H9 (cell line): ENCODE data around the gene CSMD2. TPM values are rescaled to one million over a fixed set of nuclear protein-coding genes. Genes with fewer than 3 reads are reported as not detected.

Experiments
- DNase-seq: peaks from one replicate; pipeline ENCODE4 v3.0.0-alpha.2; 2017
- H2AFZ ChIP-seq: one replicate; pipeline ENCODE4 v1.6.1; 2013; ENCODE audit warnings: mild to moderate bottlenecking, low read length, control low read depth, moderate library complexity
- H2AK5ac ChIP-seq: 2 replicates; pipeline ENCODE4 v1.6.1; 2013; ENCODE audit warnings: low read length, control low read depth, mixed read lengths; ENCODE audit not compliant: insufficient read length
- H2BK120ac ChIP-seq: one replicate; pipeline ENCODE4 v1.6.1; 2013; ENCODE audit warnings: low read depth, mild to moderate bottlenecking, low read length, control low read depth, inconsistent platforms; ENCODE audit not compliant: poor library complexity, severe bottlenecking
- H2BK12ac ChIP-seq: 2 replicates; pipeline ENCODE4 v1.6.1; 2013; ENCODE audit warnings: low read length, control low read depth, mixed read lengths, low read depth; ENCODE audit not compliant: insufficient read length
- H2BK15ac ChIP-seq: 2 replicates; pipeline ENCODE4 v1.6.1; 2013; ENCODE audit warnings: low read depth, low read length, control low read depth
- H2BK20ac ChIP-seq: one replicate; pipeline ENCODE4 v1.6.1; 2013; ENCODE audit warnings: low read depth, mild to moderate bottlenecking, low read length, control low read depth, inconsistent platforms; ENCODE audit not compliant: poor library complexity, severe bottlenecking
- H2BK5ac ChIP-seq: 2 replicates; pipeline ENCODE4 v1.6.1; 2013; ENCODE audit warnings: low read length, control low read depth, mixed read lengths; ENCODE audit not compliant: insufficient read length
- H3K14ac ChIP-seq: 2 replicates; pipeline ENCODE4 v1.6.1; 2013; ENCODE audit warnings: low read length, control low read depth; ENCODE audit not compliant: insufficient read depth
- H3K18ac ChIP-seq: 2 replicates; pipeline ENCODE4 v1.6.1; 2013; ENCODE audit warnings: low read depth, mild to moderate bottlenecking, mixed read lengths, low read length, control low read depth; ENCODE audit not compliant: insufficient read length
- H3K23ac ChIP-seq: 2 replicates; pipeline ENCODE4 v1.6.1; 2013; ENCODE audit warnings: low read length, control low read depth, mixed read lengths, low read depth; ENCODE audit not compliant: insufficient read length
- H3K23me2 ChIP-seq: 2 replicates; pipeline ENCODE4 v1.6.1; 2013; ENCODE audit warnings: low read depth, mild to moderate bottlenecking, mixed read lengths, low read length, control low read depth; ENCODE audit not compliant: insufficient read length, poor library complexity, severe bottlenecking
- H3K27ac ChIP-seq: 2 replicates; pipeline ENCODE4 v1.5.1; 2013; ENCODE audit warnings: low read length, control low read depth, mixed read lengths, low read depth; ENCODE audit not compliant: insufficient read length
- H3K27me3 ChIP-seq: 2 replicates; pipeline ENCODE4 v1.6.1; 2013; ENCODE audit warnings: low read length, control low read depth, inconsistent platforms; ENCODE audit not compliant: insufficient read depth
- H3K4ac ChIP-seq: 2 replicates; pipeline ENCODE4 v1.6.1; 2013; ENCODE audit warnings: low read depth, mild to moderate bottlenecking, control low read depth, inconsistent platforms, low read length, moderate library complexity
- H3K4me1 ChIP-seq: 2 replicates; pipeline ENCODE4 v1.6.1; 2013; ENCODE audit warnings: low read length, control low read depth, inconsistent platforms; ENCODE audit not compliant: insufficient read depth
- H3K4me2 ChIP-seq: 2 replicates; pipeline ENCODE4 v1.6.1; 2013; ENCODE audit warnings: low read length, control low read depth, mixed read lengths; ENCODE audit not compliant: insufficient read length, insufficient read depth
- H3K56ac ChIP-seq: 2 replicates; pipeline ENCODE4 v1.6.1; 2013; ENCODE audit warnings: low read depth, mild to moderate bottlenecking, mixed read lengths, low read length, control low read depth; ENCODE audit not compliant: insufficient read length
- H3K79me1 ChIP-seq: 2 replicates; pipeline ENCODE4 v1.6.1; 2013; ENCODE audit warnings: low read depth, mild to moderate bottlenecking, moderate library complexity, low read length, control low read depth, inconsistent platforms; ENCODE audit not compliant: insufficient read depth, poor library complexity, severe bottlenecking
- H3K79me2 ChIP-seq: 2 replicates; pipeline ENCODE4 v1.6.1; 2013; ENCODE audit warnings: low read length, control low read depth, inconsistent platforms; ENCODE audit not compliant: insufficient read depth
- H3K9ac ChIP-seq: 2 replicates; pipeline ENCODE4 v1.6.1; 2013; ENCODE audit warnings: low read length, control low read depth, mixed read lengths; ENCODE audit not compliant: insufficient read length; ENCODE audit errors: extremely low read depth
- H3K9me3 ChIP-seq: one replicate; pipeline ENCODE4 v1.6.1; 2013; ENCODE audit warnings: low read depth, low read length, inconsistent platforms; ENCODE audit not compliant: control insufficient read depth
- H3T11ph ChIP-seq: one replicate; pipeline ENCODE4 v1.6.1; 2013; ENCODE audit warnings: mild to moderate bottlenecking, low read length, control low read depth, inconsistent platforms
- H4K20me1 ChIP-seq: one replicate; pipeline ENCODE4 v1.6.1; 2013; ENCODE audit not compliant: control insufficient read depth, insufficient read length, insufficient read depth
- H4K5ac ChIP-seq: 2 replicates; pipeline ENCODE4 v1.6.1; 2013; ENCODE audit warnings: low read depth, mild to moderate bottlenecking, mixed read lengths, low read length, control low read depth; ENCODE audit not compliant: insufficient read length
- H4K8ac ChIP-seq: replicated peaks from 2 replicates; pipeline ENCODE4 v1.6.1; 2013; ENCODE audit warnings: low read length, control low read depth, mixed read lengths, low read depth; ENCODE audit not compliant: insufficient read length
- H4K91ac ChIP-seq: 2 replicates; pipeline ENCODE4 v1.6.1; 2013; ENCODE audit warnings: low read depth, mild to moderate bottlenecking, moderate library complexity, mixed read lengths, low read length, control low read depth; ENCODE audit not compliant: insufficient read length
- H3K27ac Mint-ChIP-seq, 3 experiments: 2 replicates in 2 of 3; 3 replicates in 1 of 3; pipeline ENCODE4 v1.8.0; 2020 to 2021; ENCODE audit warnings: mixed read lengths in 3 of 3, mild to moderate bottlenecking in 1 of 3, moderate library complexity in 1 of 3
- H3K27me3 Mint-ChIP-seq: 2 replicates; pipeline ENCODE4 v1.8.0; 2021; ENCODE audit warnings: low read depth, mild to moderate bottlenecking, moderate library complexity, mixed read lengths
- H3K36me3 Mint-ChIP-seq, 3 experiments: 2 replicates in 2 of 3; 3 replicates in 1 of 3; pipeline ENCODE4 v1.8.0; 2020 to 2021; ENCODE audit warnings: low read depth in 3 of 3, mixed read lengths in 3 of 3; ENCODE audit not compliant: insufficient read depth in 1 of 3
- H3K4me1 Mint-ChIP-seq, 2 experiments: 2 replicates each; pipeline ENCODE4 v1.8.0; 2020; ENCODE audit warnings: mixed read lengths in 2 of 2
- H3K4me3 Mint-ChIP-seq, 2 experiments: 2 replicates in 1 of 2; 3 replicates in 1 of 2; pipeline ENCODE4 v1.8.0; 2020 to 2021; ENCODE audit warnings: mild to moderate bottlenecking in 2 of 2, mixed read lengths in 2 of 2, moderate library complexity in 1 of 2
- H3K9me3 Mint-ChIP-seq, 2 experiments: 2 replicates in 1 of 2; 3 replicates in 1 of 2; pipeline ENCODE4 v1.8.0; 2020; ENCODE audit warnings: mild to moderate bottlenecking in 2 of 2, mixed read lengths in 2 of 2, moderate library complexity in 1 of 2
- WGBS: extraction: QIAGEN DNeasy Blood & Tissue Kit; methylation state at CpG from one replicate; pipeline ENCODE4 v1.1.7; 2013; ENCODE audit warnings: missing lambda C conversion rate, low lambda C conversion rate, mixed read lengths; ENCODE audit not compliant: insufficient read length; ENCODE audit errors: extremely low coverage; 5-methylcytosine and 5-hydroxymethylcytosine counted together
- total RNA-seq: library from RNA; stranded (reverse); gene quantifications from 2 replicates; pipeline ENCODE4 v1.2.1, GENCODE V29; 2021
- TF ChIP-seq, protein P1 (sequence below): fragments of 200-600 bp; sonication (generic); conservative IDR thresholded peaks from 3 replicates; pipeline ENCODE4 v1.8.0; 2021; ENCODE audit warnings: antibody characterized with exemption, mild to moderate bottlenecking

The CSMD2 gene
- total RNA-seq, 1 experiment from 2014 or later: 6.4 TPM

DNA sequence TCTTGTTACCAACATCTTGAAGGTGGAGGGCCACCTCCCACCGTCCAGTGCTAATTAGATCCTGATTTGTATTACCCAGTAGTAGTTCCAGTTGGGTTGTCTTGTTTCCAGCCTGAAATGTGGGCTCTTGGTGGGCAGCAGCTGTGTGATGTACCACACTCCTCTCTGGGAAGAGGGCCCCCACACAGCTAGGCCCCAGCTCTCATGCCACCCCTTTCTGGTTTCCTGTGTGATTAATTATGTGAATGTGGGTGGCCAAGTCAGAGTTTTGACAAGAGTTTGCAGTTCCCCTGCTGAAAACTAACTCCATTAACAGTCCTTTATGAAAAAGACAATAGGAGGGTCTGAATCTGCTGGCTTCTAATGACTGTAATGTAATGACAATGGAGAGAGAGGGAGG, 297.3 kb downstream of the CSMD2 start:
- H4K20me1 ChIP-seq: no peaks in the 10 kb centered on the region
- H2BK120ac ChIP-seq: no peak overlapping the region
- no peak overlapping the region for H4K5ac ChIP-seq
- H2BK15ac ChIP-seq: no peak overlapping the region
- Mint-ChIP-seq H3K4me1 (peaks cover 17 to 23% of the 10 kb centered on the region in 2 experiments), H3K36me3 (peaks cover 4 to 11% (median 6%) of the 10 kb centered on the region in 3 experiments; a peak in 5 of 7 replicates), H3K27ac (peak overlapping the region in 2 of 3 experiments; percentile 12 to 75; a peak in 3 of 7 replicates), H3K4me3 (peak overlapping the region in 1 of 2 experiments; percentile 43; a peak in 2 of 5 replicates), H3K27me3 (peaks cover 4% of the 10 kb centered on the region), H3K9me3 (peaks cover 4 to 6% of the 10 kb centered on the region in 2 experiments; a peak in 4 of 5 replicates)
- no peak overlapping the region for H3K9ac ChIP-seq
- no peaks in the 10 kb centered on the region for H3K79me1 ChIP-seq
- H2AFZ ChIP-seq: no peak overlapping the region
- no peak overlapping the region for H3K4me2 ChIP-seq
- TF ChIP-seq, protein P1, sequence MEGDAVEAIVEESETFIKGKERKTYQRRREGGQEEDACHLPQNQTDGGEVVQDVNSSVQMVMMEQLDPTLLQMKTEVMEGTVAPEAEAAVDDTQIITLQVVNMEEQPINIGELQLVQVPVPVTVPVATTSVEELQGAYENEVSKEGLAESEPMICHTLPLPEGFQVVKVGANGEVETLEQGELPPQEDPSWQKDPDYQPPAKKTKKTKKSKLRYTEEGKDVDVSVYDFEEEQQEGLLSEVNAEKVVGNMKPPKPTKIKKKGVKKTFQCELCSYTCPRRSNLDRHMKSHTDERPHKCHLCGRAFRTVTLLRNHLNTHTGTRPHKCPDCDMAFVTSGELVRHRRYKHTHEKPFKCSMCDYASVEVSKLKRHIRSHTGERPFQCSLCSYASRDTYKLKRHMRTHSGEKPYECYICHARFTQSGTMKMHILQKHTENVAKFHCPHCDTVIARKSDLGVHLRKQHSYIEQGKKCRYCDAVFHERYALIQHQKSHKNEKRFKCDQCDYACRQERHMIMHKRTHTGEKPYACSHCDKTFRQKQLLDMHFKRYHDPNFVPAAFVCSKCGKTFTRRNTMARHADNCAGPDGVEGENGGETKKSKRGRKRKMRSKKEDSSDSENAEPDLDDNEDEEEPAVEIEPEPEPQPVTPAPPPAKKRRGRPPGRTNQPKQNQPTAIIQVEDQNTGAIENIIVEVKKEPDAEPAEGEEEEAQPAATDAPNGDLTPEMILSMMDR: no peak
- H3T11ph ChIP-seq: no peak overlapping the region
- H2BK5ac ChIP-seq: no peak overlapping the region
- H3K4me1 ChIP-seq: no peaks in the 10 kb centered on the region; the same call in 1 of the 2 replicates
- H3K23me2 ChIP-seq: no peaks in the 10 kb centered on the region
- no peak overlapping the region; the same call in 1 of the 2 replicates for H3K14ac ChIP-seq
- no peak for DNase-seq
- H3K18ac ChIP-seq: no peak overlapping the region
- H3K23ac ChIP-seq: no peak overlapping the region
- no peak overlapping the region for H2BK12ac ChIP-seq
- no peaks in the 10 kb centered on the region for H3K9me3 ChIP-seq
- no peak overlapping the region for H2AK5ac ChIP-seq
- no CpG with 5 or more reads among the region's 1 CpG for WGBS
- no peak overlapping the region for H3K56ac ChIP-seq
- no peaks in the 10 kb centered on the region for H3K27me3 ChIP-seq
- H2BK20ac ChIP-seq: no peak overlapping the region
- no peak overlapping the region for H4K91ac ChIP-seq
- H4K8ac ChIP-seq: no peak overlapping the region
- H3K79me2 ChIP-seq: no peaks in the 10 kb centered on the region; the same call in 1 of the 2 replicates
- H3K27ac ChIP-seq: no peak overlapping the region
- H3K4ac ChIP-seq: no peak overlapping the region
